HCT116 (cell line): ENCODE data around the gene SLC38A8. TPM values are rescaled to one million over a fixed set of nuclear protein-coding genes. Genes with fewer than 3 reads are reported as not detected.

Experiments used
- ATAC-seq: fragments of 200-7000 bp; cut with Tn5 transposase; 2 replicates; pipeline ENCODE4 v1.9.1; 2020; ENCODE audit warnings: mild to moderate bottlenecking, moderate library complexity
- BruUV-seq: library from RNA; stranded (reverse); fragments of 400-500 nt; replicated peaks from 2 replicates; lab custom pipeline; 2021; lab: Mats Ljungman, UMichigan
- CTCF ChIA-PET: fragments of 300-600 bp; sonication (Branson Sonifier 250); formaldehyde crosslinking; loops from one replicate; lab custom pipeline; 2021; ENCODE audit warnings: antibody characterized with exemption; lab: Charles Lee
- POLR2A ChIA-PET: fragments of 300-600, 350-600 bp; sonication (Branson Sonifier 250); formaldehyde crosslinking; loops from one replicate; lab custom pipeline; 2021; ENCODE audit warnings: antibody characterized with exemption; lab: Charles Lee
- RAD21 ChIA-PET, 2 experiments: fragments of 300-600 bp; sonication (Branson Sonifier 250); formaldehyde crosslinking; loops; one replicate each; lab custom pipeline; 2023; ENCODE audit warnings: low total read pairs in 2 of 2; ENCODE audit not compliant: uncharacterized antibody in 2 of 2, unreplicated experiment in 2 of 2, low non-redundant PET in 1 of 2; lab: Charles Lee
- DNase-seq: peaks from one replicate; pipeline ENCODE4 v3.0.0-alpha.2; 2010; ENCODE audit warnings: low read depth, low spot score
- H2AFZ ChIP-seq: fragments of 200-600 bp; shearing (Covaris generic), sonication (generic); 2 replicates; pipeline ENCODE4 v1.6.1; 2017; ENCODE audit warnings: low read depth, mixed run types, mixed read lengths, antibody characterized with exemption, low read length; ENCODE audit not compliant: poor library complexity, severe bottlenecking
- H3K27ac ChIP-seq: 2 replicates; pipeline ENCODE4 v1.5.1; 2012; ENCODE audit warnings: low read depth, low read length
- H3K27me3 ChIP-seq: fragments of 200-600 bp; sonication (generic); 2 replicates; pipeline ENCODE4 v1.6.1; 2016; ENCODE audit warnings: mixed run types, low read length, mixed read lengths; ENCODE audit not compliant: insufficient read depth
- H3K36me3 ChIP-seq, 2 experiments: fragments of 200-500 bp in 1 of 2; fragments of 200-600 bp in 1 of 2; sonication (Bioruptor generic) in 1 of 2; sonication (generic) in 1 of 2; 2 replicates each; pipeline versions ENCODE4 v1.5.1 to v1.6.1; 2014 to 2016; ENCODE audit warnings: low read length in 2 of 2, inconsistent platforms in 1 of 2, mixed read lengths in 1 of 2, mixed run types in 1 of 2; ENCODE audit not compliant: insufficient read depth in 2 of 2, control insufficient read depth in 1 of 2
- H3K4me1 ChIP-seq, 2 experiments: fragments of 200-600 bp in 1 of 2; sonication (generic) in 1 of 2; 2 replicates each; pipeline versions ENCODE4 v1.5.1 to v1.6.1; 2012 to 2017; ENCODE audit warnings: low read length in 2 of 2, inconsistent platforms in 1 of 2, mild to moderate bottlenecking in 1 of 2, mixed read lengths in 1 of 2, mixed run types in 1 of 2, moderate library complexity in 1 of 2; ENCODE audit not compliant: insufficient read depth in 2 of 2, control insufficient read depth in 1 of 2
- H3K4me2 ChIP-seq: fragments of 200-600 bp; sonication (generic); 2 replicates; pipeline ENCODE4 v1.6.1; 2017; ENCODE audit warnings: mixed run types, low read length, mixed read lengths
- H3K4me3 ChIP-seq, 2 experiments: fragments of 200-600 bp in 1 of 2; sonication (generic) in 1 of 2; replicated peaks in 1 of 2; 2 replicates each; pipeline ENCODE4 v1.5.1; 2011 to 2016; ENCODE audit warnings: low read length in 2 of 2, control low read depth in 1 of 2, low read depth in 1 of 2, mild to moderate bottlenecking in 1 of 2, mixed read lengths in 1 of 2, mixed run types in 1 of 2
- H3K79me2 ChIP-seq: fragments of 200-600 bp; sonication (generic); 2 replicates; pipeline ENCODE4 v1.6.1; 2017; ENCODE audit warnings: mild to moderate bottlenecking, mixed run types, low read length, moderate library complexity, mixed read lengths; ENCODE audit not compliant: insufficient read depth
- H3K9ac ChIP-seq: fragments of 200-600 bp; sonication (generic); 2 replicates; pipeline ENCODE4 v1.6.1; 2016; ENCODE audit warnings: low read length, mixed read lengths
- H3K9me2 ChIP-seq: fragments of 200-600 bp; sonication (generic), shearing (Covaris generic); 2 replicates; pipeline ENCODE4 v1.6.1; 2017; ENCODE audit warnings: mixed run types, mild to moderate bottlenecking, moderate library complexity; ENCODE audit not compliant: insufficient read depth
- H3K9me3 ChIP-seq, 2 experiments: fragments of 200-500 bp in 1 of 2; fragments of 200-600 bp in 1 of 2; sonication (Bioruptor generic) in 1 of 2; sonication (generic) in 1 of 2; 2 replicates each; pipeline ENCODE4 v1.6.1; 2014 to 2017; ENCODE audit warnings: low read length in 2 of 2, mixed read lengths in 2 of 2, inconsistent platforms in 1 of 2, low read depth in 1 of 2, mild to moderate bottlenecking in 1 of 2, mixed run types in 1 of 2, moderate library complexity in 1 of 2; ENCODE audit not compliant: control insufficient read depth in 1 of 2, insufficient read depth in 1 of 2
- H4K20me1 ChIP-seq: fragments of 200-600 bp; sonication (generic), shearing (Covaris generic); 2 replicates; pipeline ENCODE4 v1.6.1; 2017; ENCODE audit warnings: mixed run types, mild to moderate bottlenecking, moderate library complexity; ENCODE audit not compliant: insufficient read depth
- CEBPB ChIP-seq: IDR thresholded peaks from 2 replicates; pipeline ENCODE4 v1.6.1; 2012; ENCODE audit warnings: low read depth
- ELF1 ChIP-seq: IDR thresholded peaks from 2 replicates; pipeline ENCODE4 v1.6.1; 2012; ENCODE audit warnings: low read depth, borderline replicate concordance
- EZH2 ChIP-seq: fragments of 200-600 bp; sonication (generic); IDR thresholded peaks from 2 replicates; pipeline ENCODE4 v1.6.1; 2017; ENCODE audit warnings: antibody characterized with exemption, mixed run types
- FOSL1 ChIP-seq: IDR thresholded peaks from 2 replicates; pipeline ENCODE4 v1.6.1; 2012; ENCODE audit warnings: low read depth
- RAD21 ChIP-seq: IDR thresholded peaks from 2 replicates; pipeline ENCODE4 v1.6.1; 2012; ENCODE audit warnings: low read depth, mild to moderate bottlenecking
- SRF ChIP-seq: IDR thresholded peaks from 2 replicates; pipeline ENCODE4 v1.6.1; 2012; ENCODE audit warnings: low read depth
- YY1 ChIP-seq: IDR thresholded peaks from 2 replicates; pipeline ENCODE4 v1.6.1; 2011; ENCODE audit warnings: low read length, low read depth, moderate library complexity, mild to moderate bottlenecking; ENCODE audit not compliant: insufficient replicate concordance; ENCODE audit errors: extremely low read depth
- ZFX ChIP-seq: fragments of 450-650 bp; IDR thresholded peaks from 2 replicates; pipeline ENCODE4 v1.6.1; 2017
- ZNF274 ChIP-seq: fragments of 200-500 bp; sonication (Bioruptor generic); IDR thresholded peaks from 2 replicates; pipeline ENCODE4 v1.6.1; 2014; ENCODE audit warnings: mild to moderate bottlenecking, low read depth, low read length, inconsistent platforms
- intact Hi-C: fragments of 100-400 bp; cut with micrococcal nuclease; formaldehyde crosslinking; loops from 2 replicates; pipeline ENCODE4 v1.10.0; 2022
- total RNA-seq: library from RNA; stranded (reverse); gene quantifications from one replicate; pipeline ENCODE4 v1.2.1, GENCODE V29; 2021; ENCODE audit not compliant: unreplicated experiment

The SLC38A8 gene
- total RNA-seq, 1 experiment from 2014 or later: not detected

DNA sequence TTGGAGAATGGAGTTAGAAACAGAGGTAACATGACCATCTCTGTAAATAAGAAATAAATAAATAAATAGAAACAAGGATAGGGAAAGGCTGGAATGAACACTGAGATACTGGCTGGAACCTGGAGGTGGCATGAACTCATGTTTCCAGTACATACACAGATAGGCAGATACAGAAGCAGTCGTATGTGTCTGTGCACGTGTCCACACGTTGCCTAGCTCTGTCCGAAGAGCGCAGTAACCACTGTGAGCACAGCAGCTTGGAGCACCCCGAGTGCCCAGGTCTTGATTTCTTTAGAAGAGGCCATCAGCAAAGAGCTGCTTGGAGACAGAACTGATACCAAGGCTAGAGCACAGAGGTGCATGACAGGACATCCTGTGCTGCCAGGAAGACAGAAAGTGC lies 37.1 kb upstream of the SLC38A8 start:
- H4K20me1 ChIP-seq: no peaks in the 10 kb centered on the region
- H3K27ac ChIP-seq: no peak overlapping the region
- no peaks in the 10 kb centered on the region for H3K4me1 ChIP-seq
- ChIA-PET CTCF (interaction anchor here (1.3 kb wide), 1 partner anchor 229 kb away, joined by 5 read pairs; no protein-coding TSS in a partner anchor), POLR2A (no interaction called here)
- no peaks in the 10 kb centered on the region for H3K9me3 ChIP-seq
- BruUV-seq: no TSS peak
- no peak for TF ChIP-seq ZNF274
- no peak for TF ChIP-seq RAD21
- no peak for TF ChIP-seq ZFX
- TF ChIP-seq SRF: no peak
- no peak for TF ChIP-seq EZH2
- no peak for TF ChIP-seq YY1
- TF ChIP-seq FOSL1: no peak
- TF ChIP-seq ELF1: no peak
- no peak for TF ChIP-seq CEBPB
- TF ChIP-seq, all 23 proteins: peak for 0
- DNase-seq (no peak), ATAC-seq (no peak)
- no peak overlapping the region for H3K4me3 ChIP-seq
- peaks cover 23 to 48% of the 10 kb centered on the region in 2 experiments for H3K36me3 ChIP-seq
- H3K79me2 ChIP-seq: 0 out of 2 replicates have a peak, but pooled peaks cover 6% of the 10 kb centered on the region
- no peaks in the 10 kb centered on the region for H3K9me2 ChIP-seq
- no peak overlapping the region for H3K4me2 ChIP-seq
- H2AFZ ChIP-seq: no peak overlapping the region
- no peak overlapping the region for H3K9ac ChIP-seq
- RAD21 ChIA-PET: no interaction called here
- H3K27me3 ChIP-seq: no peaks in the 10 kb centered on the region
- intact Hi-C loops: no loop called here

DNA sequence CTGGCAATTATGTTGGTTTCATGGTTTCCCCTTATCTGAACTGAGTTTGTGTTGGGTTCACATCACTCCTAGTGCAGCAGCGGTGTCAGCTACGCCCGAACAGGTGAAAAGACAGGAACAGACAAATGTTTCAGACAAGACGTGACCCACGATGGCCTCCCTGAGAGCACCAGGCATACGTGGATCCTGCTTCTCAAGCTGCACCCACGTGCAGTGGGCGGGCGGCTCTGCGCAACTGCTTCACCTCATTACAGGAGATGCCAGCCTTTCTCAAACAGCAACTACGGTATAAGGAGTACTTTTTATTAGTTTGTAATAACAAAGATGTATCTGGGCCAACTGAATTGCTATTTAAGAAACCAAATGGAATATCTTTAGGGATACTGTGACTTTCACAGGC lies 32.8 kb upstream of the SLC38A8 start:
- H3K79me2 ChIP-seq: 0 out of 2 replicates have a peak, but pooled peaks cover 6% of the 10 kb centered on the region
- no peak for TF ChIP-seq FOSL1
- no peak overlapping the region for H2AFZ ChIP-seq
- H3K4me3 ChIP-seq: no peak overlapping the region
- ATAC-seq (no peak), DNase-seq (no peak)
- BruUV-seq: no TSS peak
- CTCF ChIA-PET: interaction anchor here (1.3 to 1.7 kb wide), 2 partner anchors 10 kb away, joined by 6 read pairs; no protein-coding TSS in a partner anchor
- POLR2A ChIA-PET: no interaction called here
- H3K27me3 ChIP-seq: no peaks in the 10 kb centered on the region
- intact Hi-C loops: no loop called here
- no peaks in the 10 kb centered on the region for H3K9me3 ChIP-seq
- H4K20me1 ChIP-seq: no peaks in the 10 kb centered on the region
- RAD21 ChIA-PET: no interaction called here
- no peaks in the 10 kb centered on the region for H3K4me1 ChIP-seq
- H3K36me3 ChIP-seq: peaks cover 17 to 46% of the 10 kb centered on the region in 2 experiments
- no peaks in the 10 kb centered on the region for H3K9me2 ChIP-seq
- H3K27ac ChIP-seq: no peak overlapping the region
- H3K9ac ChIP-seq: no peak overlapping the region
- H3K4me2 ChIP-seq: no peak overlapping the region
